ENCODE results near the gene SP6.

The SP6 gene

DNA sequence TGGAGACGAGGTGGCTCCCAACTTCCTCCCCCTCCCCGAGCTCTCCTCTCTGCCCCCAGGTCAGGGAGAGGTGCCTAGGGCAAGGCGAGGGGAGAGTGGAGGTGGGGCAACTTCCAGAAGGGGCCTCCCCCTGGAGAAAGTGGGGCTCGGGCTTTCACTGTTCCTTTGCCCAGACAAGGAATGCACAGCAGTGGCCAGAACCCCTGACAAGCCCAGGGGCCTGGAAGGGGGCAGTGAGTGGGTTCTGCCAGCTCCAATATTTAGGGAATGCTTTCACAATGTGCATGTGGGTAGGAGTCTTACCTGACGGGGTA is 33.4 kb upstream of the SP6 start:
- TF ChIP-seq ZFX (IDR thresholded peaks at IDR 0.05; ENCODE audit: borderline replicate concordance) = no peak
- TF ChIP-seq, protein P1, sequence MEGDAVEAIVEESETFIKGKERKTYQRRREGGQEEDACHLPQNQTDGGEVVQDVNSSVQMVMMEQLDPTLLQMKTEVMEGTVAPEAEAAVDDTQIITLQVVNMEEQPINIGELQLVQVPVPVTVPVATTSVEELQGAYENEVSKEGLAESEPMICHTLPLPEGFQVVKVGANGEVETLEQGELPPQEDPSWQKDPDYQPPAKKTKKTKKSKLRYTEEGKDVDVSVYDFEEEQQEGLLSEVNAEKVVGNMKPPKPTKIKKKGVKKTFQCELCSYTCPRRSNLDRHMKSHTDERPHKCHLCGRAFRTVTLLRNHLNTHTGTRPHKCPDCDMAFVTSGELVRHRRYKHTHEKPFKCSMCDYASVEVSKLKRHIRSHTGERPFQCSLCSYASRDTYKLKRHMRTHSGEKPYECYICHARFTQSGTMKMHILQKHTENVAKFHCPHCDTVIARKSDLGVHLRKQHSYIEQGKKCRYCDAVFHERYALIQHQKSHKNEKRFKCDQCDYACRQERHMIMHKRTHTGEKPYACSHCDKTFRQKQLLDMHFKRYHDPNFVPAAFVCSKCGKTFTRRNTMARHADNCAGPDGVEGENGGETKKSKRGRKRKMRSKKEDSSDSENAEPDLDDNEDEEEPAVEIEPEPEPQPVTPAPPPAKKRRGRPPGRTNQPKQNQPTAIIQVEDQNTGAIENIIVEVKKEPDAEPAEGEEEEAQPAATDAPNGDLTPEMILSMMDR (IDR thresholded peaks at IDR 0.05) = no peak
- H3K27ac ChIP-seq = no peak overlapping the region

DNA sequence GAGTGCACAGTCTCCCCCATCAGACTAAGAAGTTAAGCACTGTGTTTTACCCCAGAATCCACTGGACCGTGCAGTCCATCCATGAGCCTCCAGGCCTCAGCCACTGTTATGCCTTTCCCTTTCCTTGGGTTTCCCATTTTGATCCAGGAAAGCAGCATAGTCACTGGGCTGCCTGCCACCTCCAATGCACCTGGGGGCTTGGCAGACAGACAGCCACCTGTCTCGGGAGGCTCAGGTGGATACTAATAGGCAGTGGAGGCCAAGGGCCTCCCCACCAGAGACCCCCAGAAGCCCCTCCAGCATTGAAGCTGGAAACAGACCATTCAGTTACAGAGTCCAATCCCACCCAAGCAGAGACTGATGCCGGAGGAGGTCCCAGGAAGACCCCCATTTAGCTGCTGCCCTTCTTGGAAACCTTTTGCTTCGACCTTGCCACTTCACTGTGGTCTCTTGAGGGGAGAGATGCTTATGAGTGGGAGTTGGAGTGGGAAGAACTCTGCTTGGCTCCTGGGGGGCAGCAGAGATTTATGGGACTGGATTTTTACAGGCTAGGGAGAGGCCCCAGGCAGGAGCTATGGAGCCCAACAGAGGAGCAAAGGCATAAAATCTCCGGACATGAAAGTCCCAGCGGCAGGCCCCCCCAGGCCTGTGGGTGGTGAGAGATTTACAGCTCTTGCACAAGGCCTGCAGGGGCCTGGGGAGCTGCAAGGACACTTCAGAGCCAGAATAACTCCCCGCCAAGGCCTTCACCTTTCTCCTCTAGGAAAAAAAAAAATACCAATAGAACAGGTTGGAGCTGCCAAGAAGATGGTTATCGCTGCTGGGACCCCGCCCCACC is 32.8 kb upstream of the SP6 start:
- no peak overlapping the region for H3K27ac ChIP-seq
- TF ChIP-seq, protein P1 (IDR thresholded peaks at IDR 0.05) = no peak
- no peak for TF ChIP-seq ZFX (IDR thresholded peaks at IDR 0.05; ENCODE audit: borderline replicate concordance)

DNA sequence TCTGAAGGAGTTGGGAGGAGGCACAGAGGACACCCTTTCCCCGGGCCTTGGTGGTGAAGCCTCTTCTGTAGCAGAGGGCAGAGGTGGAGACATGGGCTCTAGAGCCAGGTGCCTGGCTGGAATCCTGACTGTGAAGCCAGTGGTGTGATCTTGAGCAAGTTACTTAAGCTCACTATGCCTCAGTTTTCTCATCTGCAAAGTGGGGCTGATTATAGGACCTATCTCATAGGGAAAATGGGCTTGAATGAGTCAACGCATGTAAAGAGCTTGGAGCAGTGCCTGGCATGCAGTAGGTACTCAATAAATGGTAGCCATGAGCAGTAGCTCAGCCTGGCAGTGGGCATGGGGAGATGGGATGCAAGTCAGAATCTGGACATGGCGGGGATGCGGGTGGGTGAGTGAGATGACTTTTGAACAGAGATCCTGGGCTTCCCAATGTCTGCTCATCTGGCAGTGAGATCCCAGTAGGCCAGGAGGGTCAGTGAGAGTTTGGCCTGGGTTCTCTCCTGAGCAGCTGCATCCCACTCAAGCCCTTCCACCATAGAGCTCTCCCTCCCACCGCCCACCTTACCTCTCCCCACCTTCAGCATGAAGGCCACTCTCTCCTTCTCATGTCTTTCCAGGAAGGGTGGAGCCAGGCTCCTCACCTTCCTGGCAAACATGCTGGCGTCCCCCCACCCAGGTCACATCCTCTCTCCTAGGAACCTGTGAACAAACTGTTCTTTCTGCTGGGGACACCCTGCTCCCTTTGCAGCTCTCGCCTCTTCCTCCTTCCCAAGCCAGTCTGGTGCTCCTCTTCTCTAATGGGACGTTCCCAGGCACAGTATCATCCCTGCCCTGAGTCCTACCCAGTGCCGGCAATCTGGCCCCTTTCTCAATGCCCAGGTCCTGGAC is 32.0 kb upstream of the SP6 start:
- TF ChIP-seq, protein P1 (IDR thresholded peaks at IDR 0.05) = no peak
- TF ChIP-seq ZFX (IDR thresholded peaks at IDR 0.05; ENCODE audit: borderline replicate concordance) = no peak

DNA sequence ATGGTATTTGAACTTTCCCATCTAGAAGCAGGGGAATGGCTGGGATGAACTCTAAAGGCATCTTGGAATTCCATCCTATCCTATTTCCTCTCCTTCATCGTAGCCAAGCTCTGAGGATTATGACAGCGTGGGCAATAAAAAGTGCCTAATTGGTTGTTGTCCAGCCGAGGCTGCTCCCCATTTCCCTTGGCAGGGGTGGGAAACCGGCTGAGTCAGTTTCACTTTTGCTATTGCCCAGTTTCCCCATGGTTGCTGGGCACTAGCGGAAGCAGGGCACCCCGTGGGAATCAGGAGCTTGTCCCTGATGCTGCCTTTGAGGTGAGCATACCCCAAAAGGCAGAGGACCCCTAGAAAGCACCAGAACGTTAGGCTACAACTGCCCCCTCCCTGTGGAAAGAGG is 31.3 kb upstream of the SP6 start:
- TF ChIP-seq, protein P1 (IDR thresholded peaks at IDR 0.05) = no peak
- TF ChIP-seq ZFX (IDR thresholded peaks at IDR 0.05; ENCODE audit: borderline replicate concordance) = no peak
- H3K27ac ChIP-seq = no peak overlapping the region

More for the DNA sequence above, 32.0 kb upstream of the SP6 start:
- no peak overlapping the region for H3K27ac ChIP-seq

DNA sequence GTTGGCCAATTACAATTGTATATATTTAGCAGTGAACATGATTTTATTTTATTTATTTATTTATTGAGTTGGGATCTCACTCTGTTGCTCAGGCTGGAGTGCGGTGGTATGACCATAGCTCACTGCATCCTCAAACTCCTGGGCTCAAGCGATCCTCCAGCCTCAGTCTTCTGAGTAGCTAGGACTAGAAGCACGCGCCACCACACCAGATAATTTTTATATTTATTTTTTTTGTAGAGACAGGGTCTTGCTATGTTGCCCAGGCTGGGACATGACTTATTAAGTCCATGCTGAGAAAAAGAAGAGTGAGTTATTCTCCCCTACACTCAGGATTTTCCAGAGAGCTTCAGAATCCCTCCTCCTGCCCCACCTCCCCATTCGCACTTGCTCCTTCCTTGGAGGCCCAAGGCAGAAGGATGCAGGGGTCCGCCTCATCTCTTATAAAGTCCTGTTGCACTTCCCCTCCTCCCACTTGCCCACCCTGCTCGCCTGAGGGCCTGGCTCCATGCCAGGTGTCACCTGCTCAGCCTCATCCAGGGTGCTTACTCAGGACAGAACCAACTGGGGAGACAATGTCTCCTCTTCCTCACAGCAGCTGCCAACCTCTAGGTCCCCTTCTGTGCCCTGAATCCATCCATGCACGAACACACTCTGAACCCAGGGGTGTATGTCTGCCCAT is 29.0 kb upstream of the SP6 start:
- no peak for TF ChIP-seq ZFX (IDR thresholded peaks at IDR 0.05; ENCODE audit: borderline replicate concordance)

DNA sequence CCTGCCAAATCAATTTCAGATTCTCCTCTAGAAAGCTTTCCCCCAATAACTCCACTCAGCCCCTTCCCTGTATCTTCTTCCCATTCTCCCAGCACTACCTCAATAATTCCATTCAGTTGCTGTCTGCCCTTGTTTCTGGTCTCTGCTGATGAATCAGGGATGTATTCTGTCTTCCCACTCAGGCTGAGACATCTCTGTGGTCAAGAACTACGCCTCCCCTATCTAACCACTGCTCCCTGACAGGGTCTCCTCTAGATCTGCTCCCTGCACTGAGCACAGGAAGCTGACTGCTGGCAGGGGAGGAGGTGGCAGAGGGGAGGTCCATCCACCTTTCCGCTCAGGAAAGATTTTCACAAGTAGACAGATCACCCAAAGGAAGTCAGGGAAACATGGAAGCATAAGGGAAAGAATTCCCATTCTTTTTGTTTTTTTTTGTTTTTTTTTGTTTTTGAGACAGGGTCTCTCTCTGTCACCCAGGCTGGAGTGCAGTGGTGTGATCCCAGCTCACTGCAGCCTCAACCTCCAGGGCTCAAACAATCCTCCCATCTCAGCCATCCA is 28.1 kb upstream of the SP6 start:
- TF ChIP-seq ZFX (IDR thresholded peaks at IDR 0.05; ENCODE audit: borderline replicate concordance) = no peak
- TF ChIP-seq, protein P1 (IDR thresholded peaks at IDR 0.05) = no peak
- no peak overlapping the region for H3K27ac ChIP-seq

More for the DNA sequence above, 29.0 kb upstream of the SP6 start:
- no peak overlapping the region for H3K27ac ChIP-seq
